GM19043 (cell line): ENCODE results near the gene HCFC1.
A peak's percentile ranks its signal among the peaks of the same experiment; 100 is the strongest.

Experiments
- ATAC-seq: cut with Tn5 transposase; IDR thresholded peaks from one replicate; pipeline ENCODE4 v1.9.1; 2021; ENCODE audit warnings: low read depth; ENCODE audit not compliant: unreplicated experiment

HCFC1 gene

GRCh38 chrX:153980394-153980793 is 8.8 kb upstream of the HCFC1 start:
- peak; percentile 45 for ATAC-seq

GRCh38 chrX:153974726-153975286 is 3.2 kb upstream of the HCFC1 start:
- no peak for ATAC-seq

- ATAC-seq: no peak
These were observed 2.5 kb upstream of the HCFC1 start for GRCh38 chrX:153974003-153974725.

- ATAC-seq: no peak
These were observed 1.7 kb upstream of the HCFC1 start for GRCh38 chrX:153973127-153974002.

GRCh38 chrX:153972368-153973126 is 929 bp upstream of the HCFC1 start, which contains the start of gene TMEM187:
TMEM187 (plus strand) TSS chrX:153972754; CDS start chrX:153982063, 9,309 bp downstream.
- peak; percentile 41 for ATAC-seq

GRCh38 chrX:153971124-153971449 is 531 bp downstream of the HCFC1 start:
- peak; percentile 29 for ATAC-seq

- no peak for ATAC-seq
These were observed 1.1 kb downstream of the HCFC1 start for GRCh38 chrX:153970357-153971123.

GRCh38 chrX:153969904-153970356 is 1.7 kb downstream of the HCFC1 start:
- no peak for ATAC-seq

- no peak for ATAC-seq
These were observed 2.3 kb downstream of the HCFC1 start for GRCh38 chrX:153969125-153969903.

GRCh38 chrX:153968754-153969124 is 2.9 kb downstream of the HCFC1 start:
- no peak for ATAC-seq

- no peak for ATAC-seq
These were observed 3.4 kb downstream of the HCFC1 start for GRCh38 chrX:153968255-153968654.

- ATAC-seq: no peak
These were observed 3.9 kb downstream of the HCFC1 start for GRCh38 chrX:153967536-153968224.

- ATAC-seq: no peak
These were observed 4.6 kb downstream of the HCFC1 start for GRCh38 chrX:153966841-153967535.

GRCh38 chrX:153966283-153966688 is 5.3 kb downstream of the HCFC1 start:
- no peak for ATAC-seq

- ATAC-seq: no peak
These were observed 6.2 kb downstream of the HCFC1 start for GRCh38 chrX:153965406-153965805.

GRCh38 chrX:153964105-153964504 is 7.5 kb downstream of the HCFC1 start:
- no peak for ATAC-seq

- ATAC-seq: no peak
These were observed 8.1 kb downstream of the HCFC1 start for GRCh38 chrX:153963546-153963945.

GRCh38 chrX:153961292-153961691 is 10.3 kb downstream of the HCFC1 start:
- ATAC-seq: no peak
